ENCODE results near the gene HRAS.

The HRAS gene

GRCh38 chr11:512761-513595 lies 22.4 kb downstream of the HRAS start:
- TF ChIP-seq, protein P1, sequence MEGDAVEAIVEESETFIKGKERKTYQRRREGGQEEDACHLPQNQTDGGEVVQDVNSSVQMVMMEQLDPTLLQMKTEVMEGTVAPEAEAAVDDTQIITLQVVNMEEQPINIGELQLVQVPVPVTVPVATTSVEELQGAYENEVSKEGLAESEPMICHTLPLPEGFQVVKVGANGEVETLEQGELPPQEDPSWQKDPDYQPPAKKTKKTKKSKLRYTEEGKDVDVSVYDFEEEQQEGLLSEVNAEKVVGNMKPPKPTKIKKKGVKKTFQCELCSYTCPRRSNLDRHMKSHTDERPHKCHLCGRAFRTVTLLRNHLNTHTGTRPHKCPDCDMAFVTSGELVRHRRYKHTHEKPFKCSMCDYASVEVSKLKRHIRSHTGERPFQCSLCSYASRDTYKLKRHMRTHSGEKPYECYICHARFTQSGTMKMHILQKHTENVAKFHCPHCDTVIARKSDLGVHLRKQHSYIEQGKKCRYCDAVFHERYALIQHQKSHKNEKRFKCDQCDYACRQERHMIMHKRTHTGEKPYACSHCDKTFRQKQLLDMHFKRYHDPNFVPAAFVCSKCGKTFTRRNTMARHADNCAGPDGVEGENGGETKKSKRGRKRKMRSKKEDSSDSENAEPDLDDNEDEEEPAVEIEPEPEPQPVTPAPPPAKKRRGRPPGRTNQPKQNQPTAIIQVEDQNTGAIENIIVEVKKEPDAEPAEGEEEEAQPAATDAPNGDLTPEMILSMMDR (IDR thresholded peaks at IDR 0.05; ENCODE audit: low read length, missing control alignments) = no peak
- H3K4me3 ChIP-seq (replicated peaks; ENCODE audit: low read depth, low read length) = no peak overlapping the region
- no peak for DNase-seq (ENCODE audit: low read depth)

DNA sequence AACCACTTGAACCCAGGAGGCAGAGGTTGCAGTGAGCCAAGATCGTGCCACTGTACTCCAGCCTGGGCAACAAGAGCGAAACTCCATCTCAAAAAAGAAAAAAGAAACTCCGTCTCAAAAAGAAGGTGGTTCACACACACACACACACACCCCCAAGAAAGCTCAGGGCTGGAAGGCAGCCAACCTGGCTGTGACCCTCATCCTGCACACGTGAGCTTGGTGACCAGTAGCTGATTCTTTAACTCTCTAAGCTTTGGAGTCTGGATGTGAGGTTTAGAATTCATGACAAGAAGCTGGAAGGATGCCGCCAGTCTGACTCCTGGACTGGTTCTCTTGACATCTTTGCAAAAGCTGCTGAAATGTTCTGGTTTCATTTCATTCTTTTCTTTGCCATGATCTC lies 26.4 kb downstream of the HRAS start:
- DNase-seq (ENCODE audit: low read depth) = no peak
- H3K4me3 ChIP-seq (replicated peaks; ENCODE audit: low read depth, low read length) = no peak overlapping the region
- TF ChIP-seq, protein P1 (IDR thresholded peaks at IDR 0.05; ENCODE audit: low read length, missing control alignments) = no peak

GRCh38 chr11:507727-508515 lies 27.5 kb downstream of the HRAS start:
- no peak for DNase-seq (ENCODE audit: low read depth)
- peak overlapping the region; percentile 61 for H3K4me3 ChIP-seq (replicated peaks; ENCODE audit: low read depth, low read length)
- TF ChIP-seq, protein P1 (IDR thresholded peaks at IDR 0.05; ENCODE audit: low read length, missing control alignments) = no peak

- DNase-seq (ENCODE audit: low read depth) = peak; percentile 97
- H3K4me3 ChIP-seq (replicated peaks; ENCODE audit: low read depth, low read length) = peak within 1 kb of the TSS; percentile 94
- TF ChIP-seq, protein P1 (IDR thresholded peaks at IDR 0.05; ENCODE audit: low read length, missing control alignments) = no peak
Observed at GRCh38 chr11:506995-507726, 28.2 kb downstream of the HRAS start, which contains the start of gene RNH1. TSS of gene RNH1 (minus strand) at chr11:507242. CDS start at chr11:502162, 5,080 bp downstream.

GRCh38 chr11:506238-506994 lies 29.0 kb downstream of the HRAS start:
- DNase-seq (ENCODE audit: low read depth) = peak; percentile 99
- peak overlapping the region; percentile 94 for H3K4me3 ChIP-seq (replicated peaks; ENCODE audit: low read depth, low read length)
- TF ChIP-seq, protein P1 (IDR thresholded peaks at IDR 0.05; ENCODE audit: low read length, missing control alignments) = no peak

DNA sequence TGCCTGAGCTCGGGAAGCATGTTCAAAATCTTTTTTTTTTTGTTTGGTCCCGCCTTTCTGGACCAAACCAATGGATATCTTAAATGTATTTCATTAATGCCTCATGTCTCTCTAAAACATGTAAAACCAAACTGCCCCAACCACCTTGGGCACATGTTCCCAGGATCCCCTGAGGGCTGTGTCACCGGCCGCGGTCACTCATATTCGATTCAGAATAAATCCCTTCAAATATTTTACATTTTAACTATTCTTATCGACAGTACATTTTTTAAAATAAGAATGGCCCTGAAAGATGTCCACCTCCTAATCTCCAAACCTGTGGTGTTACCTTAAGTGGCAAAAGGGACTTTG lies 30.4 kb downstream of the HRAS start:
- DNase-seq (ENCODE audit: low read depth) = no peak
- H3K4me3 ChIP-seq (replicated peaks; ENCODE audit: low read depth, low read length) = peak overlapping the region; percentile 94
- TF ChIP-seq, protein P1 (IDR thresholded peaks at IDR 0.05; ENCODE audit: low read length, missing control alignments) = no peak
